MM.1S (cell line): Measurements from ENCODE around the gene INSIG2.

ENCODE experiments used
- DNase-seq: peaks from one replicate; pipeline ENCODE4 v3.0.0-alpha.2; 2015
- H2AFZ ChIP-seq: fragments of 300-600 bp; sonication (generic); 2 replicates; pipeline ENCODE4 v1.6.0; 2016; ENCODE audit warnings: antibody characterized with exemption, low read length
- H3F3A ChIP-seq: fragments of 300-600 bp; sonication (generic); 2 replicates; pipeline ENCODE4 v1.6.1; 2016; ENCODE audit warnings: mild to moderate bottlenecking, antibody characterized with exemption, low read length, moderate library complexity, mixed read lengths; ENCODE audit not compliant: insufficient read depth
- H3K27ac ChIP-seq: fragments of 300-600 bp; sonication (generic); 2 replicates; pipeline ENCODE4 v1.5.1; 2016; ENCODE audit warnings: mild to moderate bottlenecking, low read length
- H3K27me3 ChIP-seq: fragments of 300-600 bp; sonication (generic); replicated peaks from 2 replicates; pipeline ENCODE4 v1.6.0; 2016; ENCODE audit warnings: low read length; ENCODE audit not compliant: insufficient read depth
- H3K36me3 ChIP-seq: fragments of 300-600 bp; sonication (generic); replicated peaks from 2 replicates; pipeline ENCODE4 v1.6.1; 2016; ENCODE audit warnings: mild to moderate bottlenecking, low read length, mixed read lengths; ENCODE audit not compliant: insufficient read depth
- H3K4me1 ChIP-seq: fragments of 300-600 bp; sonication (generic); 2 replicates; pipeline ENCODE4 v1.6.1; 2016; ENCODE audit warnings: low read length, mixed read lengths
- H3K4me2 ChIP-seq: fragments of 300-600 bp; sonication (generic); 2 replicates; pipeline ENCODE4 v1.6.0; 2016; ENCODE audit warnings: low read depth, low read length
- H3K4me3 ChIP-seq: fragments of 300-600 bp; sonication (generic); 2 replicates; pipeline ENCODE4 v1.5.1; 2016; ENCODE audit warnings: low read length, mixed read lengths
- H3K79me2 ChIP-seq: fragments of 300-600 bp; sonication (generic); 2 replicates; pipeline ENCODE4 v1.6.1; 2016; ENCODE audit warnings: mixed run types, low read length, mixed read lengths
- H3K9ac ChIP-seq: fragments of 300-600 bp; sonication (generic); 2 replicates; pipeline ENCODE4 v1.6.1; 2016; ENCODE audit warnings: low read length, mixed read lengths
- H3K9me2 ChIP-seq: fragments of 300-600 bp; sonication (generic); replicated peaks from 2 replicates; pipeline ENCODE4 v1.6.1; 2016; ENCODE audit warnings: mild to moderate bottlenecking, low read length, mixed read lengths; ENCODE audit not compliant: insufficient read depth
- H3K9me3 ChIP-seq: fragments of 300-600 bp; sonication (generic); replicated peaks from 2 replicates; pipeline ENCODE4 v1.6.1; 2016; ENCODE audit warnings: mild to moderate bottlenecking, low read length, mixed read lengths; ENCODE audit not compliant: insufficient read depth
- H4K20me1 ChIP-seq: fragments of 300-600 bp; sonication (generic); 2 replicates; pipeline ENCODE4 v1.6.1; 2016; ENCODE audit warnings: mild to moderate bottlenecking, low read length, moderate library complexity, mixed read lengths; ENCODE audit not compliant: insufficient read depth
- CTCF ChIP-seq: fragments of 300-600 bp; sonication (generic); IDR thresholded peaks from 2 replicates; pipeline ENCODE4 v1.5.1; 2016; ENCODE audit warnings: antibody characterized with exemption, low read length, mixed read lengths
- EZH2 ChIP-seq: fragments of 300-600 bp; sonication (generic); optimal IDR thresholded peaks from 2 replicates; pipeline ENCODE3; 2017; ENCODE audit warnings: low read depth, mild to moderate bottlenecking, antibody characterized with exemption, low read length, mixed read lengths
- EZH2phosphoT487 ChIP-seq: fragments of 300-600 bp; sonication (generic); IDR thresholded peaks from 2 replicates; pipeline ENCODE4 v1.6.1; 2018; ENCODE audit warnings: antibody characterized with exemption, low read length

The INSIG2 gene

GRCh38 chr2:118089139-118089800, 999 bp downstream of the INSIG2 start:
- peak; percentile 61 for DNase-seq

GRCh38 chr2:118090387-118091139, 2.3 kb downstream of the INSIG2 start:
- H3K4me1 ChIP-seq, result peaks cover 15% of the 10 kb centered on the region; the same call in 1 of the 2 replicates
- H3K27me3 ChIP-seq, result no peaks in the 10 kb centered on the region
- no peak overlapping the region for H3K9ac ChIP-seq
- H3K4me3 ChIP-seq, result peak overlapping the region; percentile 91
- peak overlapping the region; percentile 64 for H3K4me2 ChIP-seq
- no peaks in the 10 kb centered on the region for H3K9me3 ChIP-seq
- 0 out of 2 replicates have a peak, but pooled peaks cover 4% of the 10 kb centered on the region for H3K36me3 ChIP-seq
- DNase-seq, result no peak
- no peak overlapping the region for H3K27ac ChIP-seq
- no peak overlapping the region for H2AFZ ChIP-seq
- H3K79me2 ChIP-seq, result peaks cover 61% of the 10 kb centered on the region
- peaks cover 21% of the 10 kb centered on the region; the same call in 1 of the 2 replicates for H4K20me1 ChIP-seq
- TF ChIP-seq CTCF, result no peak
- TF ChIP-seq EZH2, result no peak
- no peak for TF ChIP-seq EZH2phosphoT487
- no peaks in the 10 kb centered on the region for H3K9me2 ChIP-seq
- peaks cover 8% of the 10 kb centered on the region; the same call in 1 of the 2 replicates for H3F3A ChIP-seq

More at GRCh38 chr2:118089139-118089800, 999 bp downstream of the INSIG2 start:
- Histone ChIP-seq H3K27ac (peak overlapping the region; percentile 42; the same call in 1 of the 2 replicates), H3K9ac (peak overlapping the region; percentile 81), H2AFZ (peak overlapping the region; percentile 59), H3K4me1 (peaks cover 15% of the 10 kb centered on the region; the same call in 1 of the 2 replicates), H3K9me3 (no peaks in the 10 kb centered on the region), H3F3A (peaks cover 8% of the 10 kb centered on the region; the same call in 1 of the 2 replicates), H3K4me2 (peak overlapping the region; percentile 64), H3K79me2 (peaks cover 48% of the 10 kb centered on the region), H3K36me3 (0 out of 2 replicates have a peak, but pooled peaks cover 4% of the 10 kb centered on the region), H3K4me3 (peak overlapping the region; percentile 91), H3K27me3 (no peaks in the 10 kb centered on the region), H3K9me2 (no peaks in the 10 kb centered on the region), H4K20me1 (0 out of 2 replicates have a peak, but pooled peaks cover 18% of the 10 kb centered on the region)
- TF ChIP-seq CTCF (peak; percentile 27), EZH2phosphoT487 (no peak)

- Histone ChIP-seq H3K4me1 (peaks cover 15% of the 10 kb centered on the region; the same call in 1 of the 2 replicates), H3K4me3 (no peak overlapping the region), H3K36me3 (0 out of 2 replicates have a peak, but pooled peaks cover 4% of the 10 kb centered on the region), H3K27ac (no peak overlapping the region), H3K9me3 (no peaks in the 10 kb centered on the region), H3K79me2 (peaks cover 66% of the 10 kb centered on the region), H2AFZ (no peak overlapping the region), H3K9me2 (no peaks in the 10 kb centered on the region), H4K20me1 (peaks cover 24% of the 10 kb centered on the region; the same call in 1 of the 2 replicates), H3K9ac (no peak overlapping the region), H3K27me3 (no peaks in the 10 kb centered on the region), H3K4me2 (no peak overlapping the region), H3F3A (peaks cover 8% of the 10 kb centered on the region; the same call in 1 of the 2 replicates)
- DNase-seq, result no peak
- TF ChIP-seq EZH2 (no peak), EZH2phosphoT487 (no peak), CTCF (no peak)
Observed at GRCh38 chr2:118091140-118091478, 2.8 kb downstream of the INSIG2 start.
